ENCODE results near the gene SRRM4. TPM values are rescaled to one million over a fixed set of nuclear protein-coding genes. Genes with fewer than 3 reads are reported as not detected.

Gene SRRM4
- polyA plus RNA-seq, 1 experiment = not detected

GRCh38 chr12:119202544-119202943 lies 221.2 kb downstream of the SRRM4 start:
- Histone ChIP-seq H3K27me3 (ENCODE audit: control insufficient read depth, insufficient read depth, low read length) (no peaks in the 10 kb centered on the region), H3K4me3 (ENCODE audit: low read depth, low read length) (no peak overlapping the region), H3K36me3 (ENCODE audit: control insufficient read depth, insufficient read depth, low read length) (no peaks in the 10 kb centered on the region)
- no peak for TF ChIP-seq CTCF (IDR thresholded peaks at IDR 0.05; ENCODE audit: insufficient read depth, low read depth, low read length)
- ChIA-PET POLR2A (no interaction called here), CTCF (no interaction called here)
- DNase-seq (ENCODE audit: low read depth) = no peak

GRCh38 chr12:119204131-119204530 lies 222.8 kb downstream of the SRRM4 start:
- TF ChIP-seq CTCF (IDR thresholded peaks at IDR 0.05; ENCODE audit: insufficient read depth, low read depth, low read length) = no peak
- H3K4me3 ChIP-seq (ENCODE audit: low read depth, low read length) = no peak overlapping the region
- ChIA-PET POLR2A (no interaction called here), CTCF (no interaction called here)
- no peaks in the 10 kb centered on the region for H3K36me3 ChIP-seq (ENCODE audit: control insufficient read depth, insufficient read depth, low read length)
- DNase-seq (ENCODE audit: low read depth) = no peak
- H3K27me3 ChIP-seq (ENCODE audit: control insufficient read depth, insufficient read depth, low read length) = no peaks in the 10 kb centered on the region

GRCh38 chr12:119204671-119205285 lies 223.4 kb downstream of the SRRM4 start:
- ChIA-PET POLR2A (no interaction called here), CTCF (no interaction called here)
- no peaks in the 10 kb centered on the region for H3K36me3 ChIP-seq (ENCODE audit: control insufficient read depth, insufficient read depth, low read length)
- DNase-seq (ENCODE audit: low read depth) = no peak
- H3K4me3 ChIP-seq (ENCODE audit: low read depth, low read length) = no peak overlapping the region
- TF ChIP-seq CTCF (IDR thresholded peaks at IDR 0.05; ENCODE audit: insufficient read depth, low read depth, low read length) = no peak
- H3K27me3 ChIP-seq (ENCODE audit: control insufficient read depth, insufficient read depth, low read length) = no peaks in the 10 kb centered on the region

- ChIA-PET CTCF (no interaction called here), POLR2A (no interaction called here)
- no peak for DNase-seq (ENCODE audit: low read depth)
- TF ChIP-seq CTCF (IDR thresholded peaks at IDR 0.05; ENCODE audit: insufficient read depth, low read depth, low read length) = no peak
- Histone ChIP-seq H3K27me3 (ENCODE audit: control insufficient read depth, insufficient read depth, low read length) (no peaks in the 10 kb centered on the region), H3K36me3 (ENCODE audit: control insufficient read depth, insufficient read depth, low read length) (no peaks in the 10 kb centered on the region), H3K4me3 (ENCODE audit: low read depth, low read length) (no peak overlapping the region)
Observed at GRCh38 chr12:119206348-119207062, 225.2 kb downstream of the SRRM4 start.

DNA sequence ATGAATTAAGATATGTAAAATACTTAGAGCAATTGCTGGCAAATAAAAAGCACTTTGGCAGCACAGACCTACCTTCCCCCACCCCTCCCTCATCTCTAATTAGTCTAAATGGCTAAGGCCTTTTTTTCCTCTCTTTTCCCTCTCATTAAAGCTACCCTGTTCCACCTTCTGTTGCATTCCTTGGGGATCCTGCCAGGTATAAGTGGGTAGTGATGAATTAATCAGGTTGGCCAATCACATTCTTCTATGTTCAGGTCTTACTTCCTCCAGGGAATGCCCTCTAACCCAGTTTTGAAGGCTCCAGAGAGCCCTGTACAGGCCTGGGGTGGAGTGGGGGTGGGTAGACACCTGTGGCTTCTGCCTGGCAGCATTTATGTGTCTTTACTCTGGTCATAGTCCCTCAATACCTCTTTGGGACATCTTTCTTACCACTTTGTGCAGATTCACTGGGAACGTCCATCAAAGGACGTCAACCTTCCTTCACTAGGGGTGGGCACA lies 225.8 kb downstream of the SRRM4 start:
- Histone ChIP-seq H3K27me3 (ENCODE audit: control insufficient read depth, insufficient read depth, low read length) (no peaks in the 10 kb centered on the region), H3K36me3 (ENCODE audit: control insufficient read depth, insufficient read depth, low read length) (no peaks in the 10 kb centered on the region), H3K4me3 (ENCODE audit: low read depth, low read length) (no peak overlapping the region)
- POLR2A ChIA-PET = no interaction called here
- no peak for TF ChIP-seq CTCF (IDR thresholded peaks at IDR 0.05; ENCODE audit: insufficient read depth, low read depth, low read length)
- no peak for DNase-seq (ENCODE audit: low read depth)
- CTCF ChIA-PET = interaction anchor here (0.6 kb wide), 1 partner anchor 91 kb away, joined by 3 read pairs; no protein-coding TSS in a partner anchor

All from BJ (cell line).